GM21526 (cell line): ENCODE data around the gene CDC37.

Experiments used
- ATAC-seq: cut with Tn5 transposase; IDR thresholded peaks from one replicate; pipeline ENCODE4 v1.9.1; 2021; ENCODE audit warnings: moderate library complexity; ENCODE audit not compliant: unreplicated experiment, low FRiP score

CDC37 gene

GRCh38 chr19:10403137-10404021 lies at the start of gene CDC37:
CDC37 (minus strand) TSS chr19:10403542; CDS start chr19:10403479, 63 bp downstream.
- peak; percentile 56 for ATAC-seq

GRCh38 chr19:10450853-10451609 lies 47.7 kb upstream of the CDC37 start:
- no peak for ATAC-seq

- no peak for ATAC-seq
Observed at GRCh38 chr19:10450191-10450852, 47.0 kb upstream of the CDC37 start.

- ATAC-seq = no peak
Observed at GRCh38 chr19:10449037-10449436, 45.7 kb upstream of the CDC37 start.

- no peak for ATAC-seq
Observed at GRCh38 chr19:10442698-10443097, 39.4 kb upstream of the CDC37 start.

- no peak for ATAC-seq
Observed at GRCh38 chr19:10439588-10439987, 36.2 kb upstream of the CDC37 start.

GRCh38 chr19:10433131-10433536 lies 29.8 kb upstream of the CDC37 start:
- no peak for ATAC-seq

GRCh38 chr19:10432736-10433130 lies 29.4 kb upstream of the CDC37 start:
- no peak for ATAC-seq

- no peak for ATAC-seq
Observed at GRCh38 chr19:10431943-10432735, 28.8 kb upstream of the CDC37 start.

GRCh38 chr19:10431254-10431942 lies 28.1 kb upstream of the CDC37 start:
- no peak for ATAC-seq

- no peak for ATAC-seq
Observed at GRCh38 chr19:10430505-10431253, 27.3 kb upstream of the CDC37 start.

- ATAC-seq = no peak
Observed at GRCh38 chr19:10428996-10429381, 25.6 kb upstream of the CDC37 start.

- ATAC-seq = no peak
Observed at GRCh38 chr19:10427169-10427568, 23.8 kb upstream of the CDC37 start.

- ATAC-seq = no peak
Observed at GRCh38 chr19:10424011-10424637, 20.8 kb upstream of the CDC37 start.

GRCh38 chr19:10422846-10423245 lies 19.5 kb upstream of the CDC37 start:
- ATAC-seq = no peak

GRCh38 chr19:10422046-10422461 lies 18.7 kb upstream of the CDC37 start:
- ATAC-seq = no peak

- ATAC-seq = no peak
Observed at GRCh38 chr19:10421240-10422045, 18.1 kb upstream of the CDC37 start.
